H9 (cell line): ENCODE results near the gene SNAI1. TPM values are rescaled to one million over a fixed set of nuclear protein-coding genes. Genes with fewer than 3 reads are reported as not detected.
A peak's percentile ranks its signal among the peaks of the same experiment; 100 is the strongest.

Experiments
- DNase-seq: peaks from one replicate; pipeline ENCODE4 v3.0.0-alpha.2; 2017
- H2AFZ ChIP-seq: one replicate; pipeline ENCODE4 v1.6.1; 2013; ENCODE audit warnings: mild to moderate bottlenecking, low read length, control low read depth, moderate library complexity
- H2AK5ac ChIP-seq: 2 replicates; pipeline ENCODE4 v1.6.1; 2013; ENCODE audit warnings: low read length, control low read depth, mixed read lengths; ENCODE audit not compliant: insufficient read length
- H2BK120ac ChIP-seq: one replicate; pipeline ENCODE4 v1.6.1; 2013; ENCODE audit warnings: low read depth, mild to moderate bottlenecking, low read length, control low read depth, inconsistent platforms; ENCODE audit not compliant: poor library complexity, severe bottlenecking
- H2BK12ac ChIP-seq: 2 replicates; pipeline ENCODE4 v1.6.1; 2013; ENCODE audit warnings: low read length, control low read depth, mixed read lengths, low read depth; ENCODE audit not compliant: insufficient read length
- H2BK15ac ChIP-seq: 2 replicates; pipeline ENCODE4 v1.6.1; 2013; ENCODE audit warnings: low read depth, low read length, control low read depth
- H2BK20ac ChIP-seq: one replicate; pipeline ENCODE4 v1.6.1; 2013; ENCODE audit warnings: low read depth, mild to moderate bottlenecking, low read length, control low read depth, inconsistent platforms; ENCODE audit not compliant: poor library complexity, severe bottlenecking
- H2BK5ac ChIP-seq: 2 replicates; pipeline ENCODE4 v1.6.1; 2013; ENCODE audit warnings: low read length, control low read depth, mixed read lengths; ENCODE audit not compliant: insufficient read length
- H3K14ac ChIP-seq: 2 replicates; pipeline ENCODE4 v1.6.1; 2013; ENCODE audit warnings: low read length, control low read depth; ENCODE audit not compliant: insufficient read depth
- H3K18ac ChIP-seq: 2 replicates; pipeline ENCODE4 v1.6.1; 2013; ENCODE audit warnings: low read depth, mild to moderate bottlenecking, mixed read lengths, low read length, control low read depth; ENCODE audit not compliant: insufficient read length
- H3K23ac ChIP-seq: 2 replicates; pipeline ENCODE4 v1.6.1; 2013; ENCODE audit warnings: low read length, control low read depth, mixed read lengths, low read depth; ENCODE audit not compliant: insufficient read length
- H3K23me2 ChIP-seq: 2 replicates; pipeline ENCODE4 v1.6.1; 2013; ENCODE audit warnings: low read depth, mild to moderate bottlenecking, mixed read lengths, low read length, control low read depth; ENCODE audit not compliant: insufficient read length, poor library complexity, severe bottlenecking
- H3K27ac ChIP-seq: 2 replicates; pipeline ENCODE4 v1.5.1; 2013; ENCODE audit warnings: low read length, control low read depth, mixed read lengths, low read depth; ENCODE audit not compliant: insufficient read length
- H3K27me3 ChIP-seq: 2 replicates; pipeline ENCODE4 v1.6.1; 2013; ENCODE audit warnings: low read length, control low read depth, inconsistent platforms; ENCODE audit not compliant: insufficient read depth
- H3K4ac ChIP-seq: 2 replicates; pipeline ENCODE4 v1.6.1; 2013; ENCODE audit warnings: low read depth, mild to moderate bottlenecking, control low read depth, inconsistent platforms, low read length, moderate library complexity
- H3K4me1 ChIP-seq: 2 replicates; pipeline ENCODE4 v1.6.1; 2013; ENCODE audit warnings: low read length, control low read depth, inconsistent platforms; ENCODE audit not compliant: insufficient read depth
- H3K4me2 ChIP-seq: 2 replicates; pipeline ENCODE4 v1.6.1; 2013; ENCODE audit warnings: low read length, control low read depth, mixed read lengths; ENCODE audit not compliant: insufficient read length, insufficient read depth
- H3K56ac ChIP-seq: 2 replicates; pipeline ENCODE4 v1.6.1; 2013; ENCODE audit warnings: low read depth, mild to moderate bottlenecking, mixed read lengths, low read length, control low read depth; ENCODE audit not compliant: insufficient read length
- H3K79me1 ChIP-seq: 2 replicates; pipeline ENCODE4 v1.6.1; 2013; ENCODE audit warnings: low read depth, mild to moderate bottlenecking, moderate library complexity, low read length, control low read depth, inconsistent platforms; ENCODE audit not compliant: insufficient read depth, poor library complexity, severe bottlenecking
- H3K79me2 ChIP-seq: 2 replicates; pipeline ENCODE4 v1.6.1; 2013; ENCODE audit warnings: low read length, control low read depth, inconsistent platforms; ENCODE audit not compliant: insufficient read depth
- H3K9ac ChIP-seq: 2 replicates; pipeline ENCODE4 v1.6.1; 2013; ENCODE audit warnings: low read length, control low read depth, mixed read lengths; ENCODE audit not compliant: insufficient read length; ENCODE audit errors: extremely low read depth
- H3K9me3 ChIP-seq: one replicate; pipeline ENCODE4 v1.6.1; 2013; ENCODE audit warnings: low read depth, low read length, inconsistent platforms; ENCODE audit not compliant: control insufficient read depth
- H3T11ph ChIP-seq: one replicate; pipeline ENCODE4 v1.6.1; 2013; ENCODE audit warnings: mild to moderate bottlenecking, low read length, control low read depth, inconsistent platforms
- H4K20me1 ChIP-seq: one replicate; pipeline ENCODE4 v1.6.1; 2013; ENCODE audit not compliant: control insufficient read depth, insufficient read length, insufficient read depth
- H4K5ac ChIP-seq: 2 replicates; pipeline ENCODE4 v1.6.1; 2013; ENCODE audit warnings: low read depth, mild to moderate bottlenecking, mixed read lengths, low read length, control low read depth; ENCODE audit not compliant: insufficient read length
- H4K8ac ChIP-seq: replicated peaks from 2 replicates; pipeline ENCODE4 v1.6.1; 2013; ENCODE audit warnings: low read length, control low read depth, mixed read lengths, low read depth; ENCODE audit not compliant: insufficient read length
- H4K91ac ChIP-seq: 2 replicates; pipeline ENCODE4 v1.6.1; 2013; ENCODE audit warnings: low read depth, mild to moderate bottlenecking, moderate library complexity, mixed read lengths, low read length, control low read depth; ENCODE audit not compliant: insufficient read length
- H3K27ac Mint-ChIP-seq, 3 experiments: 2 replicates in 2 of 3; 3 replicates in 1 of 3; pipeline ENCODE4 v1.8.0; 2020 to 2021; ENCODE audit warnings: mixed read lengths in 3 of 3, mild to moderate bottlenecking in 1 of 3, moderate library complexity in 1 of 3
- H3K27me3 Mint-ChIP-seq: 2 replicates; pipeline ENCODE4 v1.8.0; 2021; ENCODE audit warnings: low read depth, mild to moderate bottlenecking, moderate library complexity, mixed read lengths
- H3K36me3 Mint-ChIP-seq, 3 experiments: 2 replicates in 2 of 3; 3 replicates in 1 of 3; pipeline ENCODE4 v1.8.0; 2020 to 2021; ENCODE audit warnings: low read depth in 3 of 3, mixed read lengths in 3 of 3; ENCODE audit not compliant: insufficient read depth in 1 of 3
- H3K4me1 Mint-ChIP-seq, 2 experiments: 2 replicates each; pipeline ENCODE4 v1.8.0; 2020; ENCODE audit warnings: mixed read lengths in 2 of 2
- H3K4me3 Mint-ChIP-seq, 2 experiments: 2 replicates in 1 of 2; 3 replicates in 1 of 2; pipeline ENCODE4 v1.8.0; 2020 to 2021; ENCODE audit warnings: mild to moderate bottlenecking in 2 of 2, mixed read lengths in 2 of 2, moderate library complexity in 1 of 2
- H3K9me3 Mint-ChIP-seq, 2 experiments: 2 replicates in 1 of 2; 3 replicates in 1 of 2; pipeline ENCODE4 v1.8.0; 2020; ENCODE audit warnings: mild to moderate bottlenecking in 2 of 2, mixed read lengths in 2 of 2, moderate library complexity in 1 of 2
- CTCF ChIP-seq: fragments of 200-600 bp; sonication (generic); conservative IDR thresholded peaks from 3 replicates; pipeline ENCODE4 v1.8.0; 2021; ENCODE audit warnings: antibody characterized with exemption, mild to moderate bottlenecking
- WGBS: extraction: QIAGEN DNeasy Blood & Tissue Kit; methylation state at CpG from one replicate; pipeline ENCODE4 v1.1.7; 2013; ENCODE audit warnings: missing lambda C conversion rate, low lambda C conversion rate, mixed read lengths; ENCODE audit not compliant: insufficient read length; ENCODE audit errors: extremely low coverage; 5-methylcytosine and 5-hydroxymethylcytosine counted together
- total RNA-seq: library from RNA; stranded (reverse); gene quantifications from 2 replicates; pipeline ENCODE4 v1.2.1, GENCODE V29; 2021

Gene SNAI1
- total RNA-seq, 1 experiment from 2014 or later: 7.0 TPM

GRCh38 chr20:50014570-50015562 lies 32.1 kb downstream of the SNAI1 start:
- Histone ChIP-seq H3K56ac (no peak overlapping the region), H3K23ac (no peak overlapping the region), H3K9me3 (no peaks in the 10 kb centered on the region), H4K20me1 (no peaks in the 10 kb centered on the region), H3K79me1 (no peaks in the 10 kb centered on the region), H3K4me1 (peaks cover 4% of the 10 kb centered on the region; the same call in 1 of the 2 replicates), H2AFZ (no peak overlapping the region), H3K27ac (no peak overlapping the region), H3K4ac (no peak overlapping the region), H3K23me2 (peaks cover 5% of the 10 kb centered on the region), H2BK5ac (no peak overlapping the region), H3K79me2 (no peaks in the 10 kb centered on the region), H3K14ac (no peak overlapping the region), H3K9ac (no peak overlapping the region), H4K91ac (no peak overlapping the region), H2BK12ac (no peak overlapping the region), H3K18ac (no peak overlapping the region), H3K4me2 (no peak overlapping the region), H2BK20ac (no peak overlapping the region), H2BK15ac (no peak overlapping the region), H3K27me3 (no peaks in the 10 kb centered on the region), H4K8ac (no peak overlapping the region), H3T11ph (no peak overlapping the region), H2AK5ac (no peak overlapping the region), H2BK120ac (no peak overlapping the region), H4K5ac (no peak overlapping the region)
- peaks cover 19% of the 10 kb centered on the region for H3K27me3 Mint-ChIP-seq
- no peaks in the 10 kb centered on the region for H3K9me3 Mint-ChIP-seq
- H3K27ac Mint-ChIP-seq: peak overlapping the region in 1 of 3 experiments; percentile 11; a peak in 1 of 7 replicates
- WGBS: no CpG with 5 or more reads among the region's 38 CpGs
- peaks cover 15 to 33% of the 10 kb centered on the region in 2 experiments for H3K4me1 Mint-ChIP-seq
- no peak for TF ChIP-seq CTCF
- DNase-seq: no peak
- no peaks in the 10 kb centered on the region for H3K36me3 Mint-ChIP-seq
- 0 out of 5 replicates have a peak overlapping the region, but pooled peaks of 1 of the 2 experiments have one; percentile 4 for H3K4me3 Mint-ChIP-seq
